GM15510 (cell line): Measurements from ENCODE around the gene GPR25.

ENCODE experiments used
- POLR2A ChIP-seq: IDR thresholded peaks from 3 replicates; pipeline ENCODE4 v1.6.1; 2011; ENCODE audit warnings: borderline replicate concordance; ENCODE audit not compliant: insufficient read length; ENCODE audit errors: extremely low read depth

The GPR25 gene

GRCh38 chr1:200895801-200896530, 23.2 kb downstream of the GPR25 start:
- TF ChIP-seq POLR2A: no peak

DNA sequence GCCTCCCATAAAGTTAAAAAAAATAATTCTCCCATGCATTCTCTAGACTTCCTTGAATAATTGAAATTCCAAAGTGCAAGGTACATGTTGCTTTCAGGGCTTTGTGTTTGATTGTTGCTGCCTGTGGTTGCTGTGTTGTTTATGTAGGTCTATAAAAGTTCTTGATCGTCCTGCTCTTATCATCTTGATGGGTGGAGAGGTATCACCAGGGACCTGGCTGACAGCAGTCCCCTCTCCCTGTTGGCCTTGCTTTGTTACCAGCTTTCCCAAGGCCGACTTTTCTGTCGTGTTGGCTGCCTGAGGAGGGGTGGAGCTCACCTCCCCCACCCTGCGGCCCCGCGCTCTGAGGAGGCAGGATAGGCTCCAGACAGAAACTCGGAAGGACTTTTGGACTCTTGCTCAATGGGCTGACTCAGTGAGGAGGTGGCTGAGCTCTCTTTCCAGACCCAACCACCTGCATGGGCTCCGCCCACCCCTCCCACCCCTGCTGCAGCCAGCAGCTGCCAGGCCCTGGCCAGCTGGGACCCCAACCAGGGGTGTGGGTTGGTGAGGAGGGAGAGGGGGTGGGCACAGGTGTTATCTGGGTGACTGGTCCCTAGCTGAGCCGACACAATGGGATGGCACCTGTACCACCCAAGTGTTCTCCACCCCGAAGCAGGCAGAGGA, 23.9 kb downstream of the GPR25 start:
- TF ChIP-seq POLR2A: no peak

DNA sequence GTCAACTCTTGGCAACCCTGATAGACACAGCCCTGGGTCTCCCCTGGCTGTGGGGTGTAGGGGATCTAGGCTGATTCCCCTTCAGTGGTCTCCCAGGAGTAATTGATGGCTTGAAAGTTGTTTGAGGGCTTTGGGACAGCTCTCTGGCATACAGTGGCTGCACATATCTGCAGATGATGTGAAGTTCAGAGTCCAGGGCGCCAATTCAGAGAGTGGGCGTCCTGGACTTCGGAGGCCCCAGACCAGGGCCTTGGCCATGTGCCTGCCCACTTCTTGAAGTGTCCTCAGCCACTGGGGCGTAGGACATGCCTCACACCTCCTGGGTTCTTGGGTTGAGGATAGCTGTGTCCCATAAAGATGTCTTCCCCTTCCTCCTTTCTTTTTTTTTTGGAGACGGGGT, 24.5 kb downstream of the GPR25 start:
- no peak for TF ChIP-seq POLR2A

- TF ChIP-seq POLR2A: no peak
Measured at GRCh38 chr1:200899015-200899386, 26.2 kb downstream of the GPR25 start.

GRCh38 chr1:200899451-200899915, 26.7 kb downstream of the GPR25 start:
- TF ChIP-seq POLR2A: no peak

- no peak for TF ChIP-seq POLR2A
Measured at GRCh38 chr1:200899954-200900867, 27.4 kb downstream of the GPR25 start.

GRCh38 chr1:200900877-200901276, 28.1 kb downstream of the GPR25 start:
- no peak for TF ChIP-seq POLR2A

DNA sequence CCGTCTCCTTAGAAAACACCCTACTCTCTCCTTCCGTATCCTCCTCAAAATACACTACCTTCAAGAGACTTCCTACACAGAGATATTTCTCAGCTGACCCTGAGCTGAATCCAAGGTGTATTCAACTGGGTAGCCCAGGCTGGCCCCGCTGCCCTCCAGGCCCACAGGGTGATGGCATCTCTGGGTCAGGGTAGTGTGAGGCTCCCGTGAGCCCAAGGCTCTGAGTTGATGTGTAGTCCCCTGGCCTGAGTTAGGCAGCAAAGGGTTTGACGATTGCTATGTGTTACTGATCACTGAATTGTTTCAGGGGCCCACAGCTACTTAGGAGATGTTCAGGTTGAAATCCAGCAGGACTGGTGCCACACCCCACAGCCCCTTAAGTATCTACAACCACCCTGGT, 28.6 kb downstream of the GPR25 start:
- TF ChIP-seq POLR2A: no peak

- TF ChIP-seq POLR2A: no peak
Measured at GRCh38 chr1:200901796-200902444, 29.1 kb downstream of the GPR25 start.

DNA sequence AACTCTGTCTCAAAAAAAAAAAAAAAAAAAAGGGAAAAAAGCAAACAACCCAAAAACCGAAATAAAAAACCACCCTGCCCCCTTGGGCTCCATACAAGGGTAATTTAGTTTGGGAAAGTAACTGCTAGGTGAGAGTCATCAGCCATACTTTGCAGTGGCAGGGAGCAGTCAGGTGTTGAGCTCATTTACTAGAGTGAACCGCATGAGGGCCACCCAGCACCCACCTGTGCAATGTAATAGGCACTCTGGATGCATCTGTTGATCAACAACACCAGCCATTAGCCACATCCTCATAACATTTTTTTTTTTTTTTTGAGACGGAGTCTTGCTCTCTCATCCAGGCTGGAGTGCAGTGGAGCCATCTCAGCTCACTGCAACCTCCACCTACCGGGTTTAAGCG, 31.0 kb downstream of the GPR25 start:
- no peak for TF ChIP-seq POLR2A

GRCh38 chr1:200904772-200905171, 32.0 kb downstream of the GPR25 start:
- no peak for TF ChIP-seq POLR2A

GRCh38 chr1:200905411-200906052, 32.8 kb downstream of the GPR25 start:
- no peak for TF ChIP-seq POLR2A

- TF ChIP-seq POLR2A: no peak
Measured at GRCh38 chr1:200906491-200906890, 33.7 kb downstream of the GPR25 start.

GRCh38 chr1:200907611-200908097, 34.9 kb downstream of the GPR25 start:
- TF ChIP-seq POLR2A: no peak

GRCh38 chr1:200908191-200908868, 35.5 kb downstream of the GPR25 start:
- TF ChIP-seq POLR2A: no peak
